GM23338 (cell line): ENCODE data around the gene POFUT2. TPM values are rescaled to one million over a fixed set of nuclear protein-coding genes. Genes with fewer than 3 reads are reported as not detected.

Source experiments
- ATAC-seq: fragments of 200-7000 bp; cut with Tn5 transposase; 3 replicates; pipeline ENCODE4 v1.9.1; 2020
- DNase-seq: peaks from one replicate; pipeline ENCODE4 v3.0.0-alpha.2; 2015; ENCODE audit warnings: low spot score
- H2AFZ ChIP-seq: fragments of 200-600 bp; sonication (generic); 2 replicates; pipeline ENCODE4 v1.8.0; 2016; ENCODE audit warnings: antibody characterized with exemption, mild to moderate bottlenecking, moderate library complexity
- H3F3A ChIP-seq: fragments of 200-600 bp; sonication (generic); replicated peaks from 2 replicates; pipeline ENCODE4 v1.8.0; 2017; ENCODE audit warnings: antibody characterized with exemption, mixed run types, low read depth
- H3K27ac ChIP-seq: fragments of 200-600 bp; sonication (generic); 2 replicates; pipeline ENCODE4 v1.6.1; 2016; ENCODE audit warnings: low read depth
- H3K27me3 ChIP-seq: fragments of 200-600 bp; sonication (generic); 2 replicates; pipeline ENCODE4 v1.8.0; 2016; ENCODE audit warnings: mild to moderate bottlenecking, mixed run types, moderate library complexity; ENCODE audit not compliant: insufficient read depth
- H3K36me3 ChIP-seq: fragments of 200-600 bp; sonication (generic); 2 replicates; pipeline ENCODE4 v1.8.0; 2016; ENCODE audit warnings: mild to moderate bottlenecking; ENCODE audit not compliant: insufficient read depth
- H3K4me1 ChIP-seq: fragments of 200-600 bp; sonication (generic); 2 replicates; pipeline ENCODE4 v1.8.0; 2016; ENCODE audit warnings: mild to moderate bottlenecking, moderate library complexity; ENCODE audit not compliant: insufficient read depth
- H3K4me2 ChIP-seq: fragments of 200-600 bp; sonication (generic); 2 replicates; pipeline ENCODE4 v1.7.1; 2017; ENCODE audit warnings: mixed run types
- H3K4me3 ChIP-seq: fragments of 200-600 bp; sonication (generic); 2 replicates; pipeline ENCODE4 v1.6.1; 2016; ENCODE audit warnings: mixed run types
- H3K79me2 ChIP-seq: fragments of 200-600 bp; sonication (generic); replicated peaks from 2 replicates; pipeline ENCODE4 v1.8.0; 2017; ENCODE audit warnings: mild to moderate bottlenecking; ENCODE audit not compliant: insufficient read depth
- H3K9me2 ChIP-seq: fragments of 200-600 bp; sonication (generic); 2 replicates; pipeline ENCODE4 v1.8.0; 2017; ENCODE audit not compliant: insufficient read depth
- H4K20me1 ChIP-seq: fragments of 200-600 bp; sonication (generic); replicated peaks from 2 replicates; pipeline ENCODE4 v1.8.0; 2017; ENCODE audit warnings: mild to moderate bottlenecking; ENCODE audit not compliant: insufficient read depth
- H3K27ac Mint-ChIP-seq: 2 replicates; pipeline ENCODE4 v1.8.0; 2020; ENCODE audit warnings: inconsistent platforms, mild to moderate bottlenecking, moderate library complexity, mixed read lengths
- H3K27me3 Mint-ChIP-seq: 3 replicates; pipeline ENCODE4 v1.8.0; 2022; ENCODE audit warnings: low read depth, mild to moderate bottlenecking, moderate library complexity, mixed read lengths, inconsistent platforms; ENCODE audit not compliant: insufficient read depth, poor library complexity
- H3K36me3 Mint-ChIP-seq: 3 replicates; pipeline ENCODE4 v1.8.0; 2021; ENCODE audit warnings: low read depth, mild to moderate bottlenecking, inconsistent platforms, moderate library complexity, mixed read lengths
- H3K4me1 Mint-ChIP-seq: 3 replicates; pipeline ENCODE4 v1.8.0; 2020; ENCODE audit warnings: mild to moderate bottlenecking, inconsistent platforms, mixed read lengths
- H3K4me3 Mint-ChIP-seq: 3 replicates; pipeline ENCODE4 v1.8.0; 2021; ENCODE audit warnings: moderate library complexity, mild to moderate bottlenecking, inconsistent platforms, mixed read lengths
- H3K9me3 Mint-ChIP-seq: 3 replicates; pipeline ENCODE4 v1.8.0; 2020; ENCODE audit warnings: moderate library complexity, mild to moderate bottlenecking, inconsistent platforms, mixed read lengths
- EZH2phosphoT487 ChIP-seq: fragments of 200-600 bp; sonication (generic); IDR thresholded peaks from one replicate; pipeline ENCODE4 v1.8.1; 2018; ENCODE audit warnings: antibody characterized with exemption; ENCODE audit not compliant: unreplicated experiment
- JUNB ChIP-seq: IDR thresholded peaks from one replicate; pipeline ENCODE4 v1.6.1; 2016; ENCODE audit warnings: antibody characterized with exemption; ENCODE audit not compliant: unreplicated experiment
- POLR2AphosphoS5 ChIP-seq: IDR thresholded peaks from 2 replicates; pipeline ENCODE4 v1.6.1; 2016; ENCODE audit warnings: antibody characterized with exemption, low read depth
- REST ChIP-seq: IDR thresholded peaks from one replicate; pipeline ENCODE4 v1.6.1; 2018; ENCODE audit warnings: antibody characterized with exemption; ENCODE audit not compliant: unreplicated experiment
- STAT1 ChIP-seq: IDR thresholded peaks from one replicate; pipeline ENCODE4 v1.6.1; 2016; ENCODE audit warnings: antibody characterized with exemption; ENCODE audit not compliant: unreplicated experiment
- ZNF114 ChIP-seq: fragments of 250-450 bp; sonication (Bioruptor Pico); IDR thresholded peaks from 2 replicates; pipeline ENCODE4 v1.5.0; 2020; ENCODE audit warnings: mild to moderate bottlenecking, moderate library complexity
- ZNF331 ChIP-seq: fragments of 250-450 bp; sonication (Bioruptor Pico); IDR thresholded peaks from 2 replicates; pipeline ENCODE4 v1.5.0; 2020; ENCODE audit warnings: low read depth, mild to moderate bottlenecking, moderate library complexity
- polyA plus RNA-seq: library from polyadenylated mRNA; unstranded; fragments of >200 nt; fragmentation: Nextera tagmentation; extraction: Ambion mirVana; gene quantifications from 2 replicates; pipeline ENCODE4 v1.2.1, GENCODE V29; 2016
- total RNA-seq: library from RNA; depleted of rRNA; stranded (reverse); fragments of >200 nt; shearing (Covaris generic); gene quantifications from 2 replicates; pipeline ENCODE4 v1.2.3, GENCODE V29; 2014
- TF ChIP-seq, protein P1 (sequence below): fragments of 250-450 bp; sonication (Bioruptor Pico); IDR thresholded peaks from 2 replicates; pipeline ENCODE4 v1.5.0; 2020; ENCODE audit warnings: mild to moderate bottlenecking, moderate library complexity
- TF ChIP-seq, protein P2 (sequence below), 2 experiments: fragments of 200-600 bp in 1 of 2; sonication (generic) in 1 of 2; conservative IDR thresholded peaks; 2 replicates each; pipeline versions ENCODE4 v1.5.1 to v1.6.1; 2016 to 2017; ENCODE audit warnings: antibody characterized with exemption in 2 of 2, low read depth in 2 of 2, mild to moderate bottlenecking in 2 of 2, moderate library complexity in 1 of 2
- TF ChIP-seq, protein P3 (sequence below): IDR thresholded peaks from 2 replicates; pipeline ENCODE4 v1.6.1; 2016; ENCODE audit warnings: antibody characterized with exemption

The POFUT2 gene
- total and polyA plus RNA-seq, 2 experiments from 2014 or later = 12.1 to 34.5 TPM

DNA sequence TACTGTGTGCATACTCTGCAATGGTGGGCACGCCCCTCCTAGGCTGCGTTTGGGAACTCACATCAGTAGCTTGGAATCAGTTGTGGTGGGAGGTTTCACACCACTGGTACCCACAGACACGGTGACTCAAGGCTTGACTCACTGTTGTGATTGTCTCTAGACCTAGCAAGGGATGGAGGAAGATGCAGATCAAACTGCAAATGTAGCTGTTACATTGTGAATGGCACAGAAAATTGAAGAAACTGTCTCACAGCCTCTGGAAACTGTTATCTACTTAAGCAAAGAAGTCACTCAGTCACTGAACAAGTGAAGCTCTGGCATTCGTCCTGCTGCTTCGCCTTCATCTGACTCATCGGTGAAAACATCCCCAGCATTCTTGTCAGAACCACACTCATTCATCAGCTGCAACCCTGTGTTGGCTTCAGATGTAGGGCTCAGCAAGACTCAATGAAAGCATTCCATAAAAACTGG lies 59.5 kb downstream of the POFUT2 start:
- Histone ChIP-seq H3K4me3 (no peak overlapping the region), H3K9me2 (no peaks in the 10 kb centered on the region), H3K79me2 (no peaks in the 10 kb centered on the region), H3K27me3 (no peaks in the 10 kb centered on the region), H3K36me3 (no peaks in the 10 kb centered on the region), H3F3A (no peaks in the 10 kb centered on the region), H4K20me1 (no peaks in the 10 kb centered on the region), H3K4me1 (no peaks in the 10 kb centered on the region), H3K4me2 (no peak overlapping the region), H3K27ac (no peak overlapping the region), H2AFZ (no peak overlapping the region)
- no peaks in the 10 kb centered on the region for H3K9me3 Mint-ChIP-seq
- H3K27ac Mint-ChIP-seq = no peak overlapping the region
- ATAC-seq (no peak), DNase-seq (no peak)
- H3K4me1 Mint-ChIP-seq = no peaks in the 10 kb centered on the region; the same call in 2 of the 3 replicates
- H3K36me3 Mint-ChIP-seq = no peaks in the 10 kb centered on the region
- TF ChIP-seq ZNF331 = no peak
- TF ChIP-seq EZH2phosphoT487 = no peak
- TF ChIP-seq, protein P1, sequence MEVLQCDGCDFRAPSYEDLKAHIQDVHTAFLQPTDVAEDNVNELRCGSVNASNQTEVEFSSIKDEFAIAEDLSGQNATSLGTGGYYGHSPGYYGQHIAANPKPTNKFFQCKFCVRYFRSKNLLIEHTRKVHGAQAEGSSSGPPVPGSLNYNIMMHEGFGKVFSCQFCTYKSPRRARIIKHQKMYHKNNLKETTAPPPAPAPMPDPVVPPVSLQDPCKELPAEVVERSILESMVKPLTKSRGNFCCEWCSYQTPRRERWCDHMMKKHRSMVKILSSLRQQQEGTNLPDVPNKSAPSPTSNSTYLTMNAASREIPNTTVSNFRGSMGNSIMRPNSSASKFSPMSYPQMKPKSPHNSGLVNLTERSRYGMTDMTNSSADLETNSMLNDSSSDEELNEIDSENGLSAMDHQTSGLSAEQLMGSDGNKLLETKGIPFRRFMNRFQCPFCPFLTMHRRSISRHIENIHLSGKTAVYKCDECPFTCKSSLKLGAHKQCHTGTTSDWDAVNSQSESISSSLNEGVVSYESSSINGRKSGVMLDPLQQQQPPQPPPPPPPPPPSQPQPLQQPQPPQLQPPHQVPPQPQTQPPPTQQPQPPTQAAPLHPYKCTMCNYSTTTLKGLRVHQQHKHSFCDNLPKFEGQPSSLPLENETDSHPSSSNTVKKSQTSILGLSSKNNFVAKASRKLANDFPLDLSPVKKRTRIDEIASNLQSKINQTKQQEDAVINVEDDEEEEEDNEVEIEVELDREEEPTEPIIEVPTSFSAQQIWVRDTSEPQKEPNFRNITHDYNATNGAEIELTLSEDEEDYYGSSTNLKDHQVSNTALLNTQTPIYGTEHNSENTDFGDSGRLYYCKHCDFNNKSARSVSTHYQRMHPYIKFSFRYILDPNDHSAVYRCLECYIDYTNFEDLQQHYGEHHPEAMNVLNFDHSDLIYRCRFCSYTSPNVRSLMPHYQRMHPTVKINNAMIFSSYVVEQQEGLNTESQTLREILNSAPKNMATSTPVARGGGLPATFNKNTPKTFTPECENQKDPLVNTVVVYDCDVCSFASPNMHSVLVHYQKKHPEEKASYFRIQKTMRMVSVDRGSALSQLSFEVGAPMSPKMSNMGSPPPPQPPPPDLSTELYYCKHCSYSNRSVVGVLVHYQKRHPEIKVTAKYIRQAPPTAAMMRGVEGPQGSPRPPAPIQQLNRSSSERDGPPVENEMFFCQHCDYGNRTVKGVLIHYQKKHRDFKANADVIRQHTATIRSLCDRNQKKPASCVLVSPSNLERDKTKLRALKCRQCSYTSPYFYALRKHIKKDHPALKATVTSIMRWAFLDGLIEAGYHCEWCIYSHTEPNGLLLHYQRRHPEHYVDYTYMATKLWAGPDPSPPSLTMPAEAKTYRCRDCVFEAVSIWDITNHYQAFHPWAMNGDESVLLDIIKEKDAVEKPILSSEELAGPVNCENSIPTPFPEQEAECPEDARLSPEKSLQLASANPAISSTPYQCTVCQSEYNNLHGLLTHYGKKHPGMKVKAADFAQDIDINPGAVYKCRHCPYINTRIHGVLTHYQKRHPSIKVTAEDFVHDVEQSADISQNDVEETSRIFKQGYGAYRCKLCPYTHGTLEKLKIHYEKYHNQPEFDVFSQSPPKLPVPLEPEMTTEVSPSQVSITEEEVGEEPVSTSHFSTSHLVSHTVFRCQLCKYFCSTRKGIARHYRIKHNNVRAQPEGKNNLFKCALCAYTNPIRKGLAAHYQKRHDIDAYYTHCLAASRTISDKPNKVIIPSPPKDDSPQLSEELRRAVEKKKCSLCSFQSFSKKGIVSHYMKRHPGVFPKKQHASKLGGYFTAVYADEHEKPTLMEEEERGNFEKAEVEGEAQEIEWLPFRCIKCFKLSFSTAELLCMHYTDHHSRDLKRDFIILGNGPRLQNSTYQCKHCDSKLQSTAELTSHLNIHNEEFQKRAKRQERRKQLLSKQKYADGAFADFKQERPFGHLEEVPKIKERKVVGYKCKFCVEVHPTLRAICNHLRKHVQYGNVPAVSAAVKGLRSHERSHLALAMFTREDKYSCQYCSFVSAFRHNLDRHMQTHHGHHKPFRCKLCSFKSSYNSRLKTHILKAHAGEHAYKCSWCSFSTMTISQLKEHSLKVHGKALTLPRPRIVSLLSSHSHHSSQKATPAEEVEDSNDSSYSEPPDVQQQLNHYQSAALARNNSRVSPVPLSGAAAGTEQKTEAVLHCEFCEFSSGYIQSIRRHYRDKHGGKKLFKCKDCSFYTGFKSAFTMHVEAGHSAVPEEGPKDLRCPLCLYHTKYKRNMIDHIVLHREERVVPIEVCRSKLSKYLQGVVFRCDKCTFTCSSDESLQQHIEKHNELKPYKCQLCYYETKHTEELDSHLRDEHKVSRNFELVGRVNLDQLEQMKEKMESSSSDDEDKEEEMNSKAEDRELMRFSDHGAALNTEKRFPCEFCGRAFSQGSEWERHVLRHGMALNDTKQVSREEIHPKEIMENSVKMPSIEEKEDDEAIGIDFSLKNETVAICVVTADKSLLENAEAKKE = no peak
- no peak for TF ChIP-seq ZNF114 (CRISPR knock-in tag)
- TF ChIP-seq REST = no peak
- TF ChIP-seq, protein P2, sequence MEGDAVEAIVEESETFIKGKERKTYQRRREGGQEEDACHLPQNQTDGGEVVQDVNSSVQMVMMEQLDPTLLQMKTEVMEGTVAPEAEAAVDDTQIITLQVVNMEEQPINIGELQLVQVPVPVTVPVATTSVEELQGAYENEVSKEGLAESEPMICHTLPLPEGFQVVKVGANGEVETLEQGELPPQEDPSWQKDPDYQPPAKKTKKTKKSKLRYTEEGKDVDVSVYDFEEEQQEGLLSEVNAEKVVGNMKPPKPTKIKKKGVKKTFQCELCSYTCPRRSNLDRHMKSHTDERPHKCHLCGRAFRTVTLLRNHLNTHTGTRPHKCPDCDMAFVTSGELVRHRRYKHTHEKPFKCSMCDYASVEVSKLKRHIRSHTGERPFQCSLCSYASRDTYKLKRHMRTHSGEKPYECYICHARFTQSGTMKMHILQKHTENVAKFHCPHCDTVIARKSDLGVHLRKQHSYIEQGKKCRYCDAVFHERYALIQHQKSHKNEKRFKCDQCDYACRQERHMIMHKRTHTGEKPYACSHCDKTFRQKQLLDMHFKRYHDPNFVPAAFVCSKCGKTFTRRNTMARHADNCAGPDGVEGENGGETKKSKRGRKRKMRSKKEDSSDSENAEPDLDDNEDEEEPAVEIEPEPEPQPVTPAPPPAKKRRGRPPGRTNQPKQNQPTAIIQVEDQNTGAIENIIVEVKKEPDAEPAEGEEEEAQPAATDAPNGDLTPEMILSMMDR (conservative IDR thresholded peaks at IDR 0.05; ENCODE audit: low read depth in 2 of 2) = no peak
- no peak for TF ChIP-seq POLR2AphosphoS5
- no peak for TF ChIP-seq JUNB
- TF ChIP-seq, protein P3, sequence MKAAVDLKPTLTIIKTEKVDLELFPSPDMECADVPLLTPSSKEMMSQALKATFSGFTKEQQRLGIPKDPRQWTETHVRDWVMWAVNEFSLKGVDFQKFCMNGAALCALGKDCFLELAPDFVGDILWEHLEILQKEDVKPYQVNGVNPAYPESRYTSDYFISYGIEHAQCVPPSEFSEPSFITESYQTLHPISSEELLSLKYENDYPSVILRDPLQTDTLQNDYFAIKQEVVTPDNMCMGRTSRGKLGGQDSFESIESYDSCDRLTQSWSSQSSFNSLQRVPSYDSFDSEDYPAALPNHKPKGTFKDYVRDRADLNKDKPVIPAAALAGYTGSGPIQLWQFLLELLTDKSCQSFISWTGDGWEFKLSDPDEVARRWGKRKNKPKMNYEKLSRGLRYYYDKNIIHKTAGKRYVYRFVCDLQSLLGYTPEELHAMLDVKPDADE = no peak
- no peak for TF ChIP-seq STAT1
- H3K4me3 Mint-ChIP-seq = no peak overlapping the region
- H3K27me3 Mint-ChIP-seq = no peaks in the 10 kb centered on the region
